GM19397 (cell line): ENCODE data around the gene MAPK10.
"Not testable (repeated sequence)": the region's sequence is repeated elsewhere in the genome, so short reads cannot be mapped to it uniquely, and the experiment has no call there.

ENCODE experiments used
- ATAC-seq: cut with Tn5 transposase; IDR thresholded peaks from one replicate; pipeline ENCODE4 v1.9.1; 2021; ENCODE audit warnings: mild to moderate bottlenecking, moderate library complexity; ENCODE audit not compliant: unreplicated experiment

Gene MAPK10

GRCh38 chr4:86117705-86118302 is 242.0 kb downstream of the MAPK10 start:
- no peak for ATAC-seq

GRCh38 chr4:86114563-86114962 is 245.3 kb downstream of the MAPK10 start:
- ATAC-seq, result no peak

- ATAC-seq, result no peak
Observed at GRCh38 chr4:86108834-86109233, 251.0 kb downstream of the MAPK10 start.

- no peak for ATAC-seq
Observed at GRCh38 chr4:86108137-86108536, 251.7 kb downstream of the MAPK10 start.

- ATAC-seq, result no peak
Observed at GRCh38 chr4:86107112-86107511, 252.7 kb downstream of the MAPK10 start.

GRCh38 chr4:86106475-86106874 is 253.4 kb downstream of the MAPK10 start:
- ATAC-seq, result no peak

GRCh38 chr4:86101841-86102240 is 258.0 kb downstream of the MAPK10 start:
- ATAC-seq, result no peak

- no peak for ATAC-seq
Observed at GRCh38 chr4:86101410-86101809, 258.4 kb downstream of the MAPK10 start.

GRCh38 chr4:86100539-86101215 is 259.2 kb downstream of the MAPK10 start:
- ATAC-seq, result no peak

GRCh38 chr4:86099348-86099747 is 260.5 kb downstream of the MAPK10 start:
- no peak for ATAC-seq

- no peak for ATAC-seq
Observed at GRCh38 chr4:86098691-86099090, 261.2 kb downstream of the MAPK10 start.

GRCh38 chr4:86096373-86096772 is 263.5 kb downstream of the MAPK10 start:
- no peak for ATAC-seq

GRCh38 chr4:86092684-86093083 is 267.2 kb downstream of the MAPK10 start:
- no peak for ATAC-seq

GRCh38 chr4:86091201-86091600 is 268.7 kb downstream of the MAPK10 start:
- no peak for ATAC-seq

- no peak for ATAC-seq
Observed at GRCh38 chr4:86089781-86090323, 270.0 kb downstream of the MAPK10 start.

GRCh38 chr4:86089053-86089452 is 270.8 kb downstream of the MAPK10 start:
- ATAC-seq, result no peak

GRCh38 chr4:86075796-86076195 is 284.1 kb downstream of the MAPK10 start:
- ATAC-seq, result not testable (repeated sequence)

- no peak for ATAC-seq
Observed at GRCh38 chr4:86060341-86060740, 299.5 kb downstream of the MAPK10 start.

GRCh38 chr4:86058621-86059020 is 301.2 kb downstream of the MAPK10 start:
- ATAC-seq, result no peak

- no peak for ATAC-seq
Observed at GRCh38 chr4:86055898-86056297, 304.0 kb downstream of the MAPK10 start.

- ATAC-seq, result no peak
Observed at GRCh38 chr4:86054286-86055032, 305.4 kb downstream of the MAPK10 start.

- ATAC-seq, result no peak
Observed at GRCh38 chr4:86050496-86050895, 309.4 kb downstream of the MAPK10 start.
